NK-92 (cell line): Measurements from ENCODE around the gene VSTM2L.

Experiments
- DNase-seq: peaks from one replicate; lab custom pipeline; 2025; ENCODE audit not compliant: unreplicated experiment; lab: John Stamatoyannopoulos, UW

Gene VSTM2L

GRCh38 chr20:37986873-37987601 lies 84.1 kb downstream of the VSTM2L start:
- DNase-seq, result no peak

- DNase-seq, result no peak
Measured at GRCh38 chr20:37987602-37988290, 84.8 kb downstream of the VSTM2L start.

DNA sequence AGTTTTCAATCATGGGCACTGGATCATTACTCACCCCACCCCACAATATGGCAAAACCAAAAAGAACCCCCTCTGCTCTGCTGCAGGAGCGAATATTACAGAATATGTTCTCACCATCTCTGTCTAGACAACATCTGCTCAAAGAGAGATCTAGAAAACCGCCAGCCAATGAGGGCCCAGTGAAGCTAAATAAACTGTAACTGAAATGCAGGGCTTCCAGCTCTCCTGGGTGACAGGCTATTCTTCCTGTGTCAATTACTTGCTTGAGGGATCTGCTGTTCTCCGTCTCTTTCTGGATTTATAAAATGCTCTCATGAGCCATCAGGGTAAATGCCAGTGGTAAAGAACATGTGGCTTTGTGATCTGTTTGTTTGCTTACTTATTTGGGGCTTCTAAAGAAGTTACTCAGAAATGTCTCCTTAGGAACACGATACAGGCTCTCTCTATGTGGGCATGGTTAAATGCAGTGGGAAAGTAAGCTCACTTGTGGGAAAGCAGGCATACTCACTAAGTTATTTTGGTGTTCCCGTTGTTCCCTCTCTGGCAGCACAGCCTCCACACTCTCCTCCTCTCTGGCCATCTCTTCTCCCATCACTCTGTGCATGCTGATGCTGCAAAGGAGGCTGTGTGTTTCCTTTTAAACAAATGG lies 85.5 kb downstream of the VSTM2L start:
- no peak for DNase-seq

GRCh38 chr20:37989601-37990295 lies 86.8 kb downstream of the VSTM2L start:
- DNase-seq, result no peak

- no peak for DNase-seq
Measured at GRCh38 chr20:37990571-37991151, 87.7 kb downstream of the VSTM2L start.

DNA sequence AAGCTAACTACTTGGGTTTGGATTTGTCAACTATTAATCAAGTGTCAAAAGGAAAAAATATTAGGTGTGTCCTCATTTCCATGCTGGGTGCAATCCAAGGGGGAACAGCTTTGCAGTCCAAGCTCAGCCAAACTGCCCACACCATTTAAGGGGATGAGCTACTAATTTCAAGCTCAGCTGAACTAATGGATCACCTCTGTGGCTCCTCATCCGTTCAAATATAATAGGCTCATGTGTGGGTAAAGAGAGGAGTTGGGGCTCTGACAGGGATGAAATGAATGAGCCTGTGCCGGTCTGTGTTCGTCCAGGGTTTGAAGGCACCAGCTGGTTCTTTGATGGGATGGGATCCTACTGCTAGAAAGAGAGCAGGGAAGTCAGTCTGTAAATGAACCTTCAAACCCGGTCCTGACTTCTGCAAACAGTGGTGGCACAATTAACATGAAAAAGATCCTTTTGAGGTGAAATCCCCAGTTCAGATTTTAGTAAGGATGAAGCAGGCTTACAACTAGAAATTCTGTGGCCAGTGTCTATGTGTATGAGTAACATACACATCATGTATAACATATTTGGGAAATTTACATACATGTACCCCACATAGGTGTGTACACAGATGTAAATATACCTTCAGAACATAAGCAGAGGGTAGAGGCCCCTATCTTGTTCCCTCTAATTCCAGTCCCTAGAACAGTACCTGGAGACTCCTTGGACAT lies 88.4 kb downstream of the VSTM2L start:
- no peak for DNase-seq

DNA sequence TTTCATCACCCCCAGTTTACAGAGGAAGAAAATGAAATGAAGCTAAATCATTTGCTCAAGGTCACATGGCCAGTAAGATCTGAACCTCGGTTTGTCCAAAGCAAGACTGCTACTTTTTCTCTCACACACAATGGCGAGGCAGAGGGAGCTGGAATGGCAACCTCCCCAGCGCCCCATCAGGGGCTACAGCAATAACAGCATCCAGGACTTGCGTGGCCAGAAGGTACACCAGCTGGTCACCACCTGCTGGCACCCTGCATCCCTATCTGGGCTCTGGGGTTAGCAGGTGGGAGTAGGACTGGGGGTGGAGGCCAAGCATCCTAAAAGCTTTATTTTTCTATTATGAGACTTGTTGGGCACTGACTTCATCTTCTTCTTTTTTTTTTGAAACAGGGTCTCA lies 89.0 kb downstream of the VSTM2L start:
- no peak for DNase-seq

DNA sequence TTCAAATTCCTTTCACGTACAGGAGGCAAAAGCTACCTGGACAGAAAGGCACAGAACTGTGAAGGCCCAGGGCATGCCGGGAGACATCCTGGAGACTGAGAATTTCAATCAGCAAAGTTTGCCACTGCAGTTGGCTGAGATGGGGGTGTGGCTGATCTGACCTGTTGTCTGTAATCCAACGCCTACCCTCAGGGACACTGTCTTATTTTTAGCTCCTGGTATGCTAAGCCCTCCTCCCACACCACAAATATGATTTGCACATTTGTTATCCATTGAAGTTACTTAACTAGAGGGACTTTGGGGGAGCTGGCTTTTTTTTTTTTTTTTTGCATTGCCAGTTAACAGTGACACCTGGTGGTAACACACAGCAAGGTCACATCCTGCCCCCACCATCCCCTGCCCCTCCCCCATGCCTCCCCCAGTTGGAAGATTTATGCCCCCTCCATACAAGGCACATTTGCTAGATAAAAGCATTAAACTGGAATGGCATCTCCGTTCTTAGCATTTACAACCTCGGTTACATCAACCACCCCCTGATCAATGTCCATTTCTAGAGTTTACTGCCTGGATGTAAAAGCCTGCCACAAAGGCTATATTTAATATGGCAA lies 90.0 kb downstream of the VSTM2L start:
- no peak for DNase-seq

- no peak for DNase-seq
Measured at GRCh38 chr20:37994512-37994911, 91.6 kb downstream of the VSTM2L start.
